Caco-2 (cell line): ENCODE data around the gene LRMDA. TPM values are rescaled to one million over a fixed set of nuclear protein-coding genes. Genes with fewer than 3 reads are reported as not detected.

Experiments used
- BruUV-seq: library from RNA; stranded (reverse); fragments of 400-500 nt; replicated peaks from 2 replicates; lab custom pipeline; 2021; lab: Mats Ljungman, UMichigan
- CTCF ChIA-PET: fragments of 300-600 bp; sonication (Branson Sonifier 250); formaldehyde crosslinking; loops from one replicate; lab custom pipeline; 2022; ENCODE audit warnings: antibody characterized with exemption; lab: Charles Lee
- POLR2A ChIA-PET: fragments of 300-600 bp; sonication (Branson Sonifier 250); formaldehyde crosslinking; loops from one replicate; lab custom pipeline; 2022; ENCODE audit warnings: antibody characterized with exemption; lab: Charles Lee
- DNase-seq, 2 experiments: peaks; one replicate each; pipeline versions ENCODE4 v3.0.0 to v3.0.0-alpha.2; 2020 to 2022
- H3K27me3 ChIP-seq: replicated peaks from 2 replicates; pipeline ENCODE4 v1.6.0; 2011; ENCODE audit warnings: low read length; ENCODE audit not compliant: control insufficient read depth, insufficient read depth
- H3K36me3 ChIP-seq: 2 replicates; pipeline ENCODE4 v1.5.1; 2011; ENCODE audit warnings: low read length; ENCODE audit not compliant: control insufficient read depth, insufficient read depth
- H3K4me1 ChIP-seq: fragments of 250-450 bp; sonication (Bioruptor Pico); 2 replicates; pipeline ENCODE4 v1.5.1; 2020; ENCODE audit warnings: mild to moderate bottlenecking
- H3K4me3 ChIP-seq: 2 replicates; pipeline ENCODE4 v1.5.1; 2011; ENCODE audit warnings: low read depth, mild to moderate bottlenecking, control low read depth, low read length
- H3K9me3 ChIP-seq: fragments of 250-450 bp; sonication (Bioruptor Pico); 2 replicates; pipeline ENCODE4 v1.5.1; 2020; ENCODE audit warnings: mild to moderate bottlenecking, moderate library complexity
- H3K27ac Mint-ChIP-seq: one replicate; pipeline ENCODE4 v1.8.0; 2022; ENCODE audit warnings: mixed read lengths; ENCODE audit not compliant: unreplicated experiment
- H3K27me3 Mint-ChIP-seq: one replicate; pipeline ENCODE4 v1.8.0; 2022; ENCODE audit warnings: mixed read lengths; ENCODE audit not compliant: insufficient read depth, unreplicated experiment
- H3K36me3 Mint-ChIP-seq: one replicate; pipeline ENCODE4 v1.8.0; 2022; ENCODE audit warnings: mild to moderate bottlenecking, mixed read lengths; ENCODE audit not compliant: insufficient read depth, unreplicated experiment
- H3K4me1 Mint-ChIP-seq: one replicate; pipeline ENCODE4 v1.8.0; 2022; ENCODE audit warnings: low read depth, mixed read lengths; ENCODE audit not compliant: unreplicated experiment
- H3K4me3 Mint-ChIP-seq: one replicate; pipeline ENCODE4 v1.8.0; 2022; ENCODE audit warnings: mild to moderate bottlenecking, moderate library complexity, mixed read lengths; ENCODE audit not compliant: unreplicated experiment
- H3K9me3 Mint-ChIP-seq: one replicate; pipeline ENCODE4 v1.8.0; 2022; ENCODE audit warnings: mixed read lengths; ENCODE audit not compliant: unreplicated experiment
- CTCF ChIP-seq, 2 experiments: fragments of 200-600 bp in 1 of 2; IDR thresholded peaks; 1 replicate in 1 of 2; 2 replicates in 1 of 2; pipeline versions ENCODE4 v1.5.1 to v1.8.0; 2011 to 2022; ENCODE audit warnings: antibody characterized with exemption in 1 of 2, control low read depth in 1 of 2, inconsistent platforms in 1 of 2, low read depth in 1 of 2, low read length in 1 of 2, mild to moderate bottlenecking in 1 of 2, moderate library complexity in 1 of 2; ENCODE audit not compliant: insufficient read depth in 1 of 2, severe bottlenecking in 1 of 2, unreplicated experiment in 1 of 2
- intact Hi-C: fragments of 100-400 bp; cut with micrococcal nuclease; formaldehyde crosslinking; loops from one replicate; pipeline ENCODE4 v1.10.0; 2022; ENCODE audit not compliant: unreplicated experiment
- total RNA-seq: library from RNA; stranded (reverse); gene quantifications from 2 replicates; pipeline ENCODE4 v1.2.3, GENCODE V29; 2022

LRMDA gene
- total RNA-seq, 1 experiment from 2014 or later = 18.5 TPM

- no peak overlapping the region for H3K4me3 Mint-ChIP-seq
- no peak for TF ChIP-seq CTCF (IDR thresholded peaks at IDR 0.05; ENCODE audit: insufficient read depth in 1 of 2, low read depth in 1 of 2, low read length in 1 of 2, severe bottlenecking in 1 of 2, unreplicated experiment in 1 of 2)
- Histone ChIP-seq H3K4me3 (no peak overlapping the region), H3K4me1 (no peaks in the 10 kb centered on the region), H3K9me3 (no peaks in the 10 kb centered on the region), H3K27me3 (no peaks in the 10 kb centered on the region), H3K36me3 (no peaks in the 10 kb centered on the region)
- ChIA-PET CTCF (interaction anchor here (0.7 kb wide), 1 partner anchor 35 kb away, joined by 3 read pairs; no protein-coding TSS in a partner anchor), POLR2A (no interaction called here)
- peaks cover 13% of the 10 kb centered on the region for H3K4me1 Mint-ChIP-seq
- BruUV-seq = no TSS peak
- intact Hi-C loops = no loop called here
- no peaks in the 10 kb centered on the region for H3K27me3 Mint-ChIP-seq
- no peak overlapping the region for H3K27ac Mint-ChIP-seq
- no peaks in the 10 kb centered on the region for H3K9me3 Mint-ChIP-seq
- peaks cover 5% of the 10 kb centered on the region for H3K36me3 Mint-ChIP-seq
- no peak for DNase-seq
Observed at GRCh38 chr10:75461672-75462649, 30.5 kb downstream of the LRMDA start.

GRCh38 chr10:75462865-75463264, 31.4 kb downstream of the LRMDA start:
- H3K27ac Mint-ChIP-seq = no peak overlapping the region
- BruUV-seq = no TSS peak
- Histone ChIP-seq H3K9me3 (no peaks in the 10 kb centered on the region), H3K4me1 (no peaks in the 10 kb centered on the region), H3K4me3 (no peak overlapping the region), H3K36me3 (no peaks in the 10 kb centered on the region), H3K27me3 (no peaks in the 10 kb centered on the region)
- no peak for TF ChIP-seq CTCF (IDR thresholded peaks at IDR 0.05; ENCODE audit: insufficient read depth in 1 of 2, low read depth in 1 of 2, low read length in 1 of 2, severe bottlenecking in 1 of 2, unreplicated experiment in 1 of 2)
- no peaks in the 10 kb centered on the region for H3K9me3 Mint-ChIP-seq
- DNase-seq = no peak
- no peak overlapping the region for H3K4me3 Mint-ChIP-seq
- H3K36me3 Mint-ChIP-seq = peaks cover 5% of the 10 kb centered on the region
- ChIA-PET CTCF (no interaction called here), POLR2A (no interaction called here)
- H3K27me3 Mint-ChIP-seq = no peaks in the 10 kb centered on the region
- H3K4me1 Mint-ChIP-seq = peaks cover 13% of the 10 kb centered on the region
- intact Hi-C loops = no loop called here

GRCh38 chr10:75464478-75465449, 33.3 kb downstream of the LRMDA start:
- DNase-seq = no peak
- Histone ChIP-seq H3K27me3 (no peaks in the 10 kb centered on the region), H3K4me3 (no peak overlapping the region), H3K4me1 (peaks cover 5% of the 10 kb centered on the region; the same call in 1 of the 2 replicates), H3K9me3 (no peaks in the 10 kb centered on the region), H3K36me3 (no peaks in the 10 kb centered on the region)
- no TSS peak for BruUV-seq
- no peak for TF ChIP-seq CTCF (IDR thresholded peaks at IDR 0.05; ENCODE audit: insufficient read depth in 1 of 2, low read depth in 1 of 2, low read length in 1 of 2, severe bottlenecking in 1 of 2, unreplicated experiment in 1 of 2)
- Mint-ChIP-seq H3K9me3 (no peaks in the 10 kb centered on the region), H3K4me1 (peaks cover 21% of the 10 kb centered on the region), H3K36me3 (peaks cover 5% of the 10 kb centered on the region), H3K27ac (no peak overlapping the region), H3K4me3 (no peak overlapping the region), H3K27me3 (no peaks in the 10 kb centered on the region)
- intact Hi-C loops = no loop called here
- CTCF ChIA-PET = no interaction called here
- POLR2A ChIA-PET = no interaction called here
